NCI-H187 treated with DMSO at 0.1 percent for 48 hours (cell line): ENCODE results near the gene KIF2C.
"Not testable (repeated sequence)": the region's sequence is repeated elsewhere in the genome, so short reads cannot be mapped to it uniquely, and the experiment has no call there.

Experiments used
- DNase-seq: peaks from one replicate; lab custom pipeline; 2025; lab: John Stamatoyannopoulos, UW

The KIF2C gene

GRCh38 chr1:44775930-44776729, 36.5 kb downstream of the KIF2C start:
- DNase-seq = no peak

DNA sequence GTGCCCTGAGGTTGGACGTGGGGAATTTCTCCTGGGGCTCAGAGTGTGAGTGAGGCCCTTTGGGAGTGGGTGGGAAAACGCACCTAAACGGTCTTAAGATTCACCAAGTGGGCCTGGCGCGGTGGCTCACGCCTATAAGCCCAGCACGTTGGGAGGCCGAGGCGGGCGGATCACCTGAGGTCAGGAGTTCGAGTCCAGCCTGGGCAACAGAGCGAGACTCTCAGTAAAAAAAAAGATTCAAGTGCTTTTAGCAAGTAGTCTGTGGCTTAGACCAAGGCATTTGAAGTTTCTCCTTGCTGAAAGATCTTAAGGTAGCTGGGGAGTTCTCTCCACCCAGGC, 37.1 kb downstream of the KIF2C start:
- DNase-seq = no peak

GRCh38 chr1:44777547-44777946, 37.9 kb downstream of the KIF2C start:
- DNase-seq = no peak

- DNase-seq = no peak
Measured at GRCh38 chr1:44777969-44778635, 38.5 kb downstream of the KIF2C start.

GRCh38 chr1:44778705-44779576, 39.3 kb downstream of the KIF2C start:
- no peak for DNase-seq

GRCh38 chr1:44780583-44781121, 41.0 kb downstream of the KIF2C start:
- no peak for DNase-seq

DNA sequence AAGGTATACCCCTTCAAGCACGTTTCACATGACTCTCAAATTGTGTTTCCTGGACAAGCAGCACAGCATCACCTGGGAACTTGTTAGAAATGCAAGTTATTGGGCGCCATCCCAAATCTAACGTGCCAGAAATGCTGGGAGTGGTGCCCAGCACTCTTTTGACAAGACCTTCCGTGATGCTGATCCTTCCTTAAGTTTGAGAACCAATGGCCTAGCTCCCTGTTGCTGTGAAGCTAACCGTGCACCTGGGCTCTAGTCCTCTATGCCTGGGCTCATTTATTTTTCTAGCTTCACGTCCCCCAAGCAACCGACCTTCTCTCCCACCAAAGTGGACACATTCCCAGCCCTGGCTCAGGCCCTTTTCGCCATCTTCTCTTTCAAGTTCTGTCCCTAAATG, 44.1 kb downstream of the KIF2C start:
- no peak for DNase-seq

- no peak for DNase-seq
Measured at GRCh38 chr1:44784094-44785028, 44.7 kb downstream of the KIF2C start.

GRCh38 chr1:44785029-44785380, 45.4 kb downstream of the KIF2C start:
- DNase-seq = no peak

DNA sequence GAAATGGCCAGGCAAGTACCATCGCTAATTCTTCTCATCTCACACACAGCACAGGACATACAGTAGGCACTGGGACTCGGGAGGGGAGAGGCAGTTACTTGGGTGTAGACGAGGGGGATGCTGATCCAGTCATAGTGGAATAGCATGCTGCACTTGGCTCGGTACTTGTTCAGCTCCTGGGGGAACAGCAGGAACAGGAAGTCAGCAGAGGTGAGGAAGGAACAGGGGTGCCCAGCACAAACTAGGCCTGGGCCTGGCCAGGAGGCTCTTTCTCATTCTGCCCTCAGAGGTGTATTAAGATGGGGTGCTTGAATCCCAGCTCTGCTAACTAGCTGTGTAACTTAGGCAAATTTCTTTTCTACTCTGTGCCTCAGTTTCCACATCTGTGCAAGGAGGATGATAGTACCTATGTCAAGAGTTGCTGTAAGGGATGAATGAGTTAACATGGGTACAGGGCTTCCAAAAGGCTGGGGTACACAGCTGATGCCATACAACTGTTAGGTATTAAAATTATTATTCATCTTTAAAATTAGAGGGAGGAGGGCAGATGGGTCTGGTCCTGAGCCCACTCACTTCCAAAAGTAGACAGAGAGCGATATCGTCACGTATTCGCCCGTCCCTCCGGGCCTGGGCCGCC, 46.0 kb downstream of the KIF2C start:
- no peak for DNase-seq

DNA sequence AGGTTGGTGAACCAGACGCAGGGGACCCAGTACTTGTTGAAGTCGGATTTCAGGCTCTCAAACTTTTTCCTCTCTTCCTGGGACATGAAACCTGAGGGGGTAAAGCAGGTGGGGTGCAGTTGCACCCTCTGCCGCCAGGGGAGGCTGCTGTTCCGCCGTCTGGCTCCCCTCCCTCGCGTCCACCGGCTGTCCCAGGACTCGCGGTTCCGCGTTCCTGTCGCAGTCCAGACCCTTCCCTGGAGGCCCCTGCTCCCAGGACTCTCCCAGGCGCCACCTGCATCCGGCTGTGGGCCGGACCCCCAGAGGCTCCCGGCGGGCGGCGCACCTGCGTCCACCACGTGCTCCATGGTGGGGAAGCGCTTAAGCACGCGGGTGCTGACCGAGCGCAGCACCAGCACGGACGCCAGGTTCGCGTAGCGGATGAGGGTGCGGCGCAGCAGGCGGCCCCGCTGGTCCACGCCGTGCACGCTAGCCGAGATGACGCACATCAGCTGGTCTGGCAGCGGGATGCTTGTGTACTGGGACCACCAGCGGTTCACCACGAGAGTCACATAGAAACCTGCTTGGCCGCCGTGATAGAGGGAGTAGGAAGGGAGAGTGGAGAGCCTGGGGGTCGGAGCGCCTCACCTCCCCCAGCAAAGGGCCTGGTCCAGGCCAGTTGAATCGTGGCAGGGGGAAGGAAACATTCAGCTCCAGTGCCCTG, 46.7 kb downstream of the KIF2C start:
- no peak for DNase-seq

- no peak for DNase-seq
Measured at GRCh38 chr1:44786841-44787426, 47.3 kb downstream of the KIF2C start.

DNA sequence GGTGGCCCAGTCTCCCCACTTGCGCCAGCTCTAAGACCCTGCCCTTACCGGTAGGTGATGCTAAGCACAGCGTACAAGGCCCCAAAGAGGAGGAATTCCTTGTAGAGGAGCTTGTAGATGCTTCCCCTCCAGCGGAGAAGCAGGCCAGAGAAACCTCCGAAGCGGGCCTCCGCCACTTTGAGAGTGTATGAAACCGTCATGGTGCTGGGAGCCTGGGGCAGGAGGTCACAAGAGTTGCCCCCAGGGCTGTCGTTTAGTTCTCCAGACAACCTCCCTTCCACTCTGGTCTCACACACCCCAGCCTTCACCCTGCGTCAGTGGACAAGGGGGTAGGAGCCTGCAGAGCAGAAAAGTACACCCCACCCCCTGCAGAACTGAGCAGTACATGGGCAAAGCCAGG, 47.9 kb downstream of the KIF2C start:
- DNase-seq = no peak

GRCh38 chr1:44788120-44788860, 48.7 kb downstream of the KIF2C start, which contains the start of gene BEST4:
Gene BEST4 (minus strand): TSS chr1:44788170. CDS start chr1:44787705, 465 bp downstream.
- no peak for DNase-seq

DNA sequence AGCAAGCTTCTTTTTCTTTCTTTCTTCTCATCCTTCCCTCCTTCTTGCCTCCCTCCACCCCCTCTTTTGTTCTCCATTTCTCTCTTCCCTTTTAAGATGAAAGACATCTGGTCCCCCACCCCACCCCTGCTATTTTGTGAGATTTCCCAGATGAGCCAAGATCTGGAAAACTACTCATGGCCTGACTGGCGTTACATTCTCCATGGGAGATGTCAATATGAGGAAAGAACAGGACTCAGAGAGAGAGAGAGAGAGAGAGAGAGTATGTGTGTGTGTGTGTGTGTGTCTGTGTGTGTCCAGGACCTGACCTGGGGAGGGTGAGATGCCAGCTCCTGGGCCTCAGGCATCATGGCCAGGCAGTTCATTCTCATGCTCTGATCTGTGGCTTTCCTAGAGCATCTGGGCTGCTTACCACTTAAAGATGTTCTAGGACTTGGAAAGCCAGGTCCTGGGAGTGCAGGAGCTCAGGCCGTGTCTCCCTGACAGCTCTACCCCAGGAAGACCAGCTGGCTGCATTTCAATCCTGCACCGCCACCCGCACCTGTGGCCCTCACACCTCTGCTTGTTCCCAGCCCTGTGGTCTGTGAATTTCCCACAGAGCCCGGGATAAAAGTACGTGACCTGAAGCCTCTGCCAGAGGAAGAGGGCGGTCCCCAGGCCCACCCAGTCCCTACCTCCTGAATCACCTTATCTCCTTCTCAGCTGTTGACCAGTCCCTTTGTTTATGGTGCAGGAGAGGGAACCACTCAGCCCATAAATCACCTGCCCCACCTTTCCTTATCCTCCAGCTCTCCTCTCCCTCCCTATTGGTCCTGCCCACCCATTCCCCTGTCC, 51.5 kb downstream of the KIF2C start:
- no peak for DNase-seq

DNA sequence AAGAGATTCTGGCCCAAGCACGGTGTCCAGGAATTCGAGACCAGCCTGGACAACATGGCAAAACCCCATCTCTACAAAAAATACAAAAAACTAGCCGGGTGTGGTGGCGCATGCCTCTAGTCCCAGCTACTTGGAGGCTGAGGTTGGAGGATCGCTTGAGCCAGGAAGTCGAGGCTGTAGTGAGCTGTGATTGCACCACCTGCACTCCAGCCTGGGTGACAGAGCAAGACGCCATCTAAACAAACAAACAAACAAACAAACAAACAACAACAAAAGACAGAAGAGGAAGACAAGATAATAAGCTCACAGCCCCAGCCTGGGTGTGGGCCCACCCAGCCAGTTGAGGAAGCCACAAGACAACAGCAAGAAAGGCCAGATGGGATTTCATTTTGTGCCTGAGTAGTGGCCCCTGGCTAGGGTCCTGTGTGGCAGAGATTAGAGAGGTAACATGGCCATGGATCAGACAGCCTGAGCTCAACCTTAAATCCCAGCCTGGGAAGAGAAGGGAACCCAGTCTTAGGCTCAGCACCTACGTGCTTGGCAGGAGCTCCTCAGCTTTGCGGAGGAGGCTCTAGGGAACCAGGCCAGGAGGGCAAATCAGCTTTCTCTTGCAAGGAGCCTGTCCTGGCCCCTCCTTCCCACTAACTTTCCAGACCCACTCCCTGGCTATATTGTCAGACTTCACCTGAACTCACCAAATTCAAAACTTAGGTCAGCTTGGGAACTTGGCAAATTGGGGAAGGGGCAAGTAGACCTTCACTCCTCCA, 53.3 kb downstream of the KIF2C start:
- no peak for DNase-seq

GRCh38 chr1:44797886-44798285, 58.2 kb downstream of the KIF2C start:
- not testable (repeated sequence) for DNase-seq
